ENCODE results near the gene DCP2.

DCP2 gene

GRCh38 chr5:112967520-112968083 lies 9.0 kb upstream of the DCP2 start:
- DNase-seq (ENCODE audit: low read depth) = no peak

- no peak for DNase-seq (ENCODE audit: low read depth)
These were observed 8.0 kb upstream of the DCP2 start for GRCh38 chr5:112968411-112969106.

GRCh38 chr5:112971276-112971675 lies 5.3 kb upstream of the DCP2 start:
- DNase-seq (ENCODE audit: low read depth) = no peak

GRCh38 chr5:112973036-112973435 lies 3.6 kb upstream of the DCP2 start:
- DNase-seq (ENCODE audit: low read depth) = no peak

GRCh38 chr5:112973904-112974303 lies 2.7 kb upstream of the DCP2 start:
- DNase-seq (ENCODE audit: low read depth) = no peak

GRCh38 chr5:112974901-112975300 lies 1.7 kb upstream of the DCP2 start:
- DNase-seq (ENCODE audit: low read depth) = no peak

- no peak for DNase-seq (ENCODE audit: low read depth)
These were observed 722 bp upstream of the DCP2 start for GRCh38 chr5:112975721-112976431.

- no peak for DNase-seq (ENCODE audit: low read depth)
These were observed 853 bp downstream of the DCP2 start for GRCh38 chr5:112977440-112977861.

GRCh38 chr5:112978836-112979235 lies 2.2 kb downstream of the DCP2 start:
- DNase-seq (ENCODE audit: low read depth) = no peak

- DNase-seq (ENCODE audit: low read depth) = no peak
These were observed 3.1 kb downstream of the DCP2 start for GRCh38 chr5:112979723-112980122.

- no peak for DNase-seq (ENCODE audit: low read depth)
These were observed 6.8 kb downstream of the DCP2 start for GRCh38 chr5:112983363-112983762.

- no peak for DNase-seq (ENCODE audit: low read depth)
These were observed 9.6 kb downstream of the DCP2 start for GRCh38 chr5:112986224-112986623.

- peak; percentile 49 for DNase-seq (ENCODE audit: low read depth)
These were observed 19.4 kb downstream of the DCP2 start for GRCh38 chr5:112995764-112996618.

GRCh38 chr5:112996830-112997374 lies 20.3 kb downstream of the DCP2 start:
- no peak for DNase-seq (ENCODE audit: low read depth)

GRCh38 chr5:112998296-112998695 lies 21.7 kb downstream of the DCP2 start:
- DNase-seq (ENCODE audit: low read depth) = no peak

- DNase-seq (ENCODE audit: low read depth) = no peak
These were observed 23.9 kb downstream of the DCP2 start for GRCh38 chr5:113000466-113000865.

GRCh38 chr5:113002423-113002822 lies 25.8 kb downstream of the DCP2 start:
- no peak for DNase-seq (ENCODE audit: low read depth)

- no peak for DNase-seq (ENCODE audit: low read depth)
These were observed 27.2 kb downstream of the DCP2 start for GRCh38 chr5:113003763-113004162.

- DNase-seq (ENCODE audit: low read depth) = no peak
These were observed 28.9 kb downstream of the DCP2 start for GRCh38 chr5:113005454-113005853.

- DNase-seq (ENCODE audit: low read depth) = no peak
These were observed 41.5 kb downstream of the DCP2 start for GRCh38 chr5:113017881-113018635.

Measured in GM04504 (cell line).